AG04449 (cell line): Measurements from ENCODE around the gene MYL12A.
"Not testable (repeated sequence)": the region's sequence is repeated elsewhere in the genome, so short reads cannot be mapped to it uniquely, and the experiment has no call there.

Source experiments
- CTCF ChIA-PET: fragments of 350-600 bp; formaldehyde crosslinking; extraction: SDS; loops from one replicate; lab custom pipeline; 2021; ENCODE audit warnings: antibody characterized with exemption; lab: Yijun Ruan, JAX
- POLR2A ChIA-PET: fragments of 400-600, 350-600 bp; formaldehyde crosslinking; extraction: SDS; loops from one replicate; lab custom pipeline; 2020; ENCODE audit warnings: antibody characterized with exemption, inconsistent platforms; lab: Yijun Ruan, JAX
- DNase-seq: peaks from one replicate; pipeline ENCODE4 v3.0.0-alpha.2; 2010; ENCODE audit warnings: low read depth, low spot score
- H3K4me3 ChIP-seq: 2 replicates; pipeline ENCODE4 v1.5.1; 2011; ENCODE audit warnings: low read depth, mild to moderate bottlenecking, control low read depth, low read length
- CTCF ChIP-seq: IDR thresholded peaks from one replicate; pipeline ENCODE4 v1.5.1; 2011; ENCODE audit warnings: mild to moderate bottlenecking, moderate library complexity, low read length, control low read depth, inconsistent platforms; ENCODE audit not compliant: insufficient read depth; ENCODE audit errors: missing control alignments

The MYL12A gene

DNA sequence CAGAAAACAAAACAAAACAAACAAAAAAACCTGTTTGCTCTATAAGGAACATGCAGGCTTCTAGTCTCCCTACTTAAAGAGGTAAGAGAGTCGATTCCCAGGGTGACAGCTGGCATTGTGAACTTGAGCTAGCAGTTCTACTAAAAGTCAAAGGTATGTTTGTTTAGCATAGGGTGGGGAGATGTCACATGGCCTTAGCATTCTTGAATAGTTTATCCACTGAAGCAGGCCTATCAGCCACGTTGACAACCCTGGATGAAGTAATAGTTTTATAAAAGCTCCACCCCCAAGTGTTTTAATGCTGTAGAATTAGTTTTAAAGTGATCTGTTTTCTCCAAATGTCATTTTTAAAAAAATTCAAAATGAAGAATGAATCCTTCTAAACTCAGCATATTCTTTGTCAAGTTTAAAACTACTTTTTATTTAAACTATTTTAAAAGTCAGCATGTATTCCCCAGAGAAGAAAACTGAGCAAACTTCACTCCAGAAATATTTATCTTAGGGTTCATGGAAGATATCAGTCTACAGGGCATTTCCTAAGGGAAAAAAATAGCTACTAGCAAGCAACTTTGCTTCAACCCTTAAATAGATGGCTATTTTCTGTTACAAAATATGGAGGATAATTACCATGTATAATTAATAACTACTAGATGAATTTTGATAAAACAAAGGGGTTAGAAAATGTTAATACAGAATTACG lies 29.5 kb upstream of the MYL12A start:
- DNase-seq = no peak
- POLR2A ChIA-PET = no interaction called here

DNA sequence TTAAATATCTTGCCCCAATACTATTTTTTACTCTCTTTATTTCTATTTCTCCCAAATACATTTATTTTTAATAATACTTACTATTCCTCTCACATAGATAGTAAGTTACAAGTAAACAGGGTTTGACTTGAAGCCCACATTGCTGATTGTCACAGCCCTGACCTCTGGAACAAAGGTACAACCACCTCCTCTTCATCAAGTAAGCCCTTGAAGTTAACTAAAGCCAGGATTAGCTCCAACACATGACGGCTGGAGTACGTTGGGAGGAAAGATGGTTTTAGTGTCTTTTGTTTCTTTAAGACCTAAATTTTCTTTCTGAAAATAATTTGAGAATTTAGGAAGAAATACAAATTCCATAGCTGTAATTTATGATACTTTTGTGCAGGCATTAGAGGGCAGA lies 28.8 kb upstream of the MYL12A start:
- TF ChIP-seq CTCF = no peak
- DNase-seq = no peak
- ChIA-PET CTCF (interaction anchor here (2.1 kb wide), 1 partner anchor 20 kb away, joined by 6 read pairs; no protein-coding TSS in a partner anchor), POLR2A (no interaction called here)
- no peak overlapping the region for H3K4me3 ChIP-seq

More for the DNA sequence above, 29.5 kb upstream of the MYL12A start:
- TF ChIP-seq CTCF = no peak
- H3K4me3 ChIP-seq = no peak overlapping the region
- CTCF ChIA-PET = interaction anchor here (0.9 to 1.4 kb wide), 3 partner anchors 21 to 452 kb away, joined by 3 read pairs; no protein-coding TSS in a partner anchor

- ChIA-PET CTCF (interaction anchor here (2.1 kb wide), 1 partner anchor 19 kb away, joined by 6 read pairs; no protein-coding TSS in a partner anchor), POLR2A (no interaction called here)
Observed at GRCh38 chr18:3219241-3219630, 28.4 kb upstream of the MYL12A start.

GRCh38 chr18:3219631-3220335 lies 27.8 kb upstream of the MYL12A start, which contains the start of gene MYOM1:
Gene MYOM1, minus strand, starts transcription at chr18:3219968. Its CDS starts 4,745 bp downstream, at chr18:3215223.
- no peak for DNase-seq
- ChIA-PET POLR2A (no interaction called here), CTCF (interaction anchor here (2.1 kb wide), 1 partner anchor 19 kb away, joined by 6 read pairs; no protein-coding TSS in a partner anchor)
- no peak for TF ChIP-seq CTCF
- H3K4me3 ChIP-seq = no peak within 1 kb of the TSS

More at GRCh38 chr18:3219241-3219630, 28.4 kb upstream of the MYL12A start:
- no peak for TF ChIP-seq CTCF
- H3K4me3 ChIP-seq = no peak overlapping the region
- DNase-seq = no peak

DNA sequence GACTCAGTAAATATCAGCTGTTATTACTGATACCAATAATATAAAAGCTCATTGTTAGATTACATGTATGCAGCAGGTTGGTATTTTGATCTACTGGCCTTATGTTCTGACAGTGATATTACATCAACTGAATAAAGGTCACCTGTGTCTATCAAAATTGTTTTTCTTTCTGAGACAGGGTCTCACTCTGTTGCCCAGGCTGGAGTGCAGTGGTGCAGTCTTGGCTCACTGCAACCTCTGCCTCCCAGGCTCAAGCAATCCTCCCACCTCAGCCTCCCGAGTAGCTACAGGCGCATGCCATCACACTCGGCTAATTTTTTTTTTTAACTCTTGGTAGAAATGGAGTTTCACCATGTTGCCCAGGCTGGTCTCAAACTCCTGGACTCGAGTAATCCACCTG lies 26.7 kb upstream of the MYL12A start:
- DNase-seq, H3K4me3 ChIP-seq, POLR2A ChIA-PET: not testable (repeated sequence)
- CTCF ChIA-PET = interaction anchor here (2.1 kb wide), 1 partner anchor 18 kb away, joined by 6 read pairs; no protein-coding TSS in a partner anchor

- no peak for TF ChIP-seq CTCF
- POLR2A ChIA-PET = no interaction called here
Observed at GRCh38 chr18:3221496-3221895, 26.1 kb upstream of the MYL12A start.

More at GRCh38 chr18:3221496-3221895, 26.1 kb upstream of the MYL12A start:
- no peak overlapping the region for H3K4me3 ChIP-seq
- CTCF ChIA-PET = no interaction called here
- DNase-seq = no peak
